Measurements from ENCODE around the gene FOXD3.
A peak's percentile ranks its signal among the peaks of the same experiment; 100 is the strongest.

Gene FOXD3

DNA sequence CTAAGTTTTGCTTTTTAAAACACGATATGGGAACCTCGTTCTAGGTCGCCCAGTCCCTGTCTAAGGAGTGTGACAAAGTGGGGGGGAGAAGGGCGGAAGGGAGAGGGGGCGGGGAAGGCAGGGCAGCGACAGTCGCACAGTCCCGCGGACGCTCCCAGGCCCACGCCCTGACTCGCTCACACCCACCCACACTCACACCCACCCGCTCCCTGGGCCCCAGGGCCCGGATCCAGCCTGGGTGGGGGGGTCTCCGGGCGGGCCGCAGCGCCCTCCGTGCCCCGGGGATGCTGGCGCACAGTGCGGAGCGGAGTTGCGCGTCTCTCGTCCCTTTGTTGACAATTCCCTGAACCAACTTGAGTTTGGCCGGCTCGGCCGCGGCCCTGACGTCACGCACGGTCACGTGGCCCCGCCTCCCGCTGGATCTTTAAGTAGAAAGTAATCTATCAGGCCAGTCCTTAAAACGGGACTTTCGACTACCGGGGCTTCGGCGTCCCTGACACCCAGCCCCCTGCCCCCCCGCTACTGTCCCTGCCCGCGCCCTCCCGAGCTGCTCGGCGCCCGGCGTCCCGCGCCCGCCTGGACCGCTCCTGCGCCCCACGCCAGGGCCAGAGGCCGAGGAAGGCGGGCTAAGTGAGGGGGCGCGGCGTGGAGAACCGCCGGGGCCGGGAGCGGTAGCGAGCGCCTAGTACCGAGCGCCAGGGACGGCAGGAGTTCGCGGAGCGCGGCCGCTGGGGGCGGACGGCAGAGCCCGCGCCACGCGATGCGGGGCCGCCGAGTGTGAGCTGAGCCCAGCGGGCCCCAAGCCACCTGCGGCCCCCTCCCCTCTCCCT is at the start of gene FOXD3:
Gene FOXD3 (plus strand): TSS at position 454 of the 830 bp plus-strand sequence. CDS start 492 bp downstream, outside the sequence.
- DNase-seq (ENCODE audit: low spot score in 2 of 2) (peak in 1 of 2 donors; percentile 63), ATAC-seq (peak; percentile 45)
- Mint-ChIP-seq H3K36me3 (peaks cover 27% of the 10 kb centered on the region), H3K4me1 (peaks cover 36% of the 10 kb centered on the region), H3K4me3 (peak within 1 kb of the TSS; percentile 65), H3K27ac (no peak within 1 kb of the TSS), H3K9me3 (peaks cover 6% of the 10 kb centered on the region)

DNA sequence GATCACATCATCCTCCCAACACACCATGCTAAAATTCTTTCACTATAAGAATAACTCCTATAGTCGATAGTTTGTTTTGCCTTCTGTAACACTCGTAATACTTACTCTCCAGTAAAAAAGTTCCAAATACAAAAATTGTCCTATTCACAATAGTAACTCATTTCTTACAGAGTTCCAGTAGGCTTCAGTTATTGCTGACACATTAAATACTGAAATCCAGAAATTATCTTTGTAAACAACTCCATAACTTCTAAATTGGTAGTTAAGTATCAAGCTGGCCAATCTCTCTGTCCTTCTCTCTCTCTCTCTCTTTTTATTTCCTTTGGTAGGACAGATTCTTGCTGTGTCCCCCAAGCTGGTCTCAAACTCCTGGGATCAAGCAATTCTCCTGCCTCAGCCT is 49.6 kb upstream of the FOXD3 start:
- Mint-ChIP-seq H3K36me3 (no peaks in the 10 kb centered on the region), H3K4me3 (no peak overlapping the region), H3K27ac (no peak overlapping the region), H3K4me1 (no peaks in the 10 kb centered on the region), H3K9me3 (no peaks in the 10 kb centered on the region)
- ATAC-seq, result no peak
- DNase-seq (ENCODE audit: low spot score in 2 of 2), result no peak

- ATAC-seq (no peak), DNase-seq (ENCODE audit: low spot score in 2 of 2) (no peak)
- Mint-ChIP-seq H3K4me3 (no peak overlapping the region), H3K36me3 (no peaks in the 10 kb centered on the region), H3K27ac (no peak overlapping the region), H3K9me3 (no peaks in the 10 kb centered on the region), H3K4me1 (no peaks in the 10 kb centered on the region)
Measured at GRCh38 chr1:63274371-63274770, 48.0 kb upstream of the FOXD3 start.

DNA sequence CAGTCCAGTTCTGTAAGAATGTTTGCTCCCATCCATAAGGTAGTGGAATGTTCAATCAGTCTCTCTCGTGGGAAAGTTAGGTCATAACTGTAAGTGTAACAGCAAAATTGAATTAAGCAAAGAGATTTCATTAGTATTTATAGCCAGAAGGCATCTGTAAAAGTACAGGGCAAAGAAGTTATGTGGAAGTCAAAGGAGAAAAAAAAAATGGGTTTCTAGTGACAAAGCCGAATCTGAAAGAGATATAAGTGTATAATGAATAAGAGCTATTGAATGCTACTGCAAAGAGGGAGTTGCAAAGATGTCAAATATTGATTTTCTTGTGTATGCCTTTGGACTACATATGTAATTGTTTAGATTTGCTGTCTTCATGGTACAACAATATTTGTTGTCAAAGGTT is 47.4 kb upstream of the FOXD3 start:
- ATAC-seq, result no peak
- Mint-ChIP-seq H3K27ac (no peak overlapping the region), H3K36me3 (no peaks in the 10 kb centered on the region), H3K9me3 (no peaks in the 10 kb centered on the region), H3K4me3 (no peak overlapping the region), H3K4me1 (no peaks in the 10 kb centered on the region)
- no peak for DNase-seq (ENCODE audit: low spot score in 2 of 2)

DNA sequence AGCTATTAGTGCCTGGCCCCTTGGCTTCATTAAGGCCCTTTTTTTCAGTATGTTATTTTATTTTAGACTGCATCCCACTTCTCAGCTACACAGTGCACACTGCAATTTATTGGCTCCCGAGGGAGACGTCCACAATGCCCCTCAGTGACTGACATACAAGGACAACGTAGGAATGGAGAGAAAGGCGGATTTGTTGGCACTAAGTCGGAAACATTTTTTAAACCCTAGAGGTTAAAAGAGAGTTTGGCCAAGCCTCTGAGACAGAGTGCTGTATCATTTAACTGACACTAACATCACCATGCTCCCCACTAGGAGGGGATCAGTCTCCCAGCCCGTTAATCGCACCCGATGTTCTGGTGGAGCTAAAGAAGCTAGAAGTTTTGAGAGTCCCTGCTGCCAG is 45.7 kb upstream of the FOXD3 start:
- no peak overlapping the region for H3K4me3 Mint-ChIP-seq
- DNase-seq (ENCODE audit: low spot score in 2 of 2) (no peak), ATAC-seq (no peak)
- H3K9me3 Mint-ChIP-seq, result no peaks in the 10 kb centered on the region
- no peaks in the 10 kb centered on the region for H3K4me1 Mint-ChIP-seq
- no peak overlapping the region for H3K27ac Mint-ChIP-seq
- H3K36me3 Mint-ChIP-seq, result no peaks in the 10 kb centered on the region

DNA sequence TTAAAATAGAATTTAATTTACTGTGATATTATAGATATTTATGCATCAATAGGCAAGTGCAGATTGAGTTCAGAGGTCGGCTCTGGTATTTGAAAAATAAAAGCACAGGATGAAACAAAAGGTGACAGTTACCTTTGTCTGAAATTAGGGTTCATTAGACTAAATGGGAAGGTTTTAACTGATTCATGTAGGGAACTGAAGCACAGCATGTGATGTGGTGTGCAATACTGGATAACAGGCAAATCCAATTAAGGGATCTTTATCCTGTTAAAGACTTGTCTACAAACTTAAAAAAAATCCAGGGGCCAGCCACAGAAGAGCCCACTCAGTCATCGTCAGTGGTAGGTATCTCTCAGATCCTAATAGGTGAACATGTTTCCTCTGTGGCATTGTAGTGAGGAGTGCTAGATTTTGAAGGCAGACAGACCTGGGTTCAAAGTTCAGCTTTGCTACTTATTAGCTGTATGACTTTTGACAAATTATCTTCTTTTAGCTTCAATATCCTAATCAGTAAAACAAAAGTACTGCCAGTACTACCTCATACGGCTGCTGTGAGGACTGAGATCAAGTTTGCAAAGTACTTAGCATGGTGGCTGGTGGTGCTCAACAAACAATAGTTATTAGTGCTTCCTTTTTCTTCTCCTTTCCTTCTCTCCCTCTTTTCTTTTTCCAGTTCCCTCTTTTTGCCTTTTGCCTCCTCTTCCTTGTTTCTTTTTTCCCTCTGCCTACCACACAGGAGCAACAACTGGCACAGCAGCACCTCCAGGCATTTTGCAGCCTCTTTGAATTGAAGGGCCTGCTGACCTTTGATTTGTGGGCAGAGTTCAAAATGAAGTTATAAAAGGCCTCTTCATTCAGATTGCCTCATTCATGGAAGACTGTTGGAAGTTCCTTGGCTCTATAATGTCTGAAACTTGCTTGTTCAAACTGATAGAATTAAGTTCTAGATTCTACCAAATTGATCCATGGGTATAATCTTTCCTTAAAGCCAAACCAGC is 44.9 kb upstream of the FOXD3 start:
- Mint-ChIP-seq H3K4me1 (no peaks in the 10 kb centered on the region), H3K4me3 (no peak overlapping the region), H3K36me3 (no peaks in the 10 kb centered on the region), H3K9me3 (no peaks in the 10 kb centered on the region), H3K27ac (no peak overlapping the region)
- ATAC-seq (no peak), DNase-seq (ENCODE audit: low spot score in 2 of 2) (no peak)

GRCh38 chr1:63281753-63282152 is 40.6 kb upstream of the FOXD3 start:
- no peaks in the 10 kb centered on the region for H3K36me3 Mint-ChIP-seq
- no peak for ATAC-seq
- DNase-seq (ENCODE audit: low spot score in 2 of 2), result no peak
- no peaks in the 10 kb centered on the region for H3K4me1 Mint-ChIP-seq
- H3K4me3 Mint-ChIP-seq, result no peak overlapping the region
- H3K27ac Mint-ChIP-seq, result no peak overlapping the region
- no peaks in the 10 kb centered on the region for H3K9me3 Mint-ChIP-seq

DNA sequence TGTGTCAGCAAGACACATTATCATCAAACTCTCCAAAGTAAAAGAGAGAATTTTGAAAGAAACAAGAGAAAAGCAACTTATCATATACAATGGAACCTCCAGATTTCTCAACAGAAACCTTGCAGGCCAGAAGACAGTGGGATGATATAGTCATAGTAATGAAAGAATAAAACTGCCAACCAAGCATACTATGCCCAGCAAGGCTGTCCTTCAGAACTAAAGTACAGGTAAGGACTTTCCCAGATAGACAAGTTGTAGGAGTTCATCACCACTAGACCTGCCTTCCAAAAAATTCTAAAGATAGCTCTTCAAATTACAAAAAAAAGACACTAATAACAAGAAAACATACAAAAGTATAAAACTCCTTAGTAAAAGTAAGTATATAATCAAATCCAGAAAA is 33.2 kb upstream of the FOXD3 start:
- peaks cover 14% of the 10 kb centered on the region for H3K9me3 Mint-ChIP-seq
- DNase-seq (ENCODE audit: low spot score in 2 of 2) (no peak), ATAC-seq (no peak)
- H3K4me3 Mint-ChIP-seq, result no peak overlapping the region
- H3K27ac Mint-ChIP-seq, result no peak overlapping the region
- no peaks in the 10 kb centered on the region for H3K4me1 Mint-ChIP-seq
- H3K36me3 Mint-ChIP-seq, result no peaks in the 10 kb centered on the region

DNA sequence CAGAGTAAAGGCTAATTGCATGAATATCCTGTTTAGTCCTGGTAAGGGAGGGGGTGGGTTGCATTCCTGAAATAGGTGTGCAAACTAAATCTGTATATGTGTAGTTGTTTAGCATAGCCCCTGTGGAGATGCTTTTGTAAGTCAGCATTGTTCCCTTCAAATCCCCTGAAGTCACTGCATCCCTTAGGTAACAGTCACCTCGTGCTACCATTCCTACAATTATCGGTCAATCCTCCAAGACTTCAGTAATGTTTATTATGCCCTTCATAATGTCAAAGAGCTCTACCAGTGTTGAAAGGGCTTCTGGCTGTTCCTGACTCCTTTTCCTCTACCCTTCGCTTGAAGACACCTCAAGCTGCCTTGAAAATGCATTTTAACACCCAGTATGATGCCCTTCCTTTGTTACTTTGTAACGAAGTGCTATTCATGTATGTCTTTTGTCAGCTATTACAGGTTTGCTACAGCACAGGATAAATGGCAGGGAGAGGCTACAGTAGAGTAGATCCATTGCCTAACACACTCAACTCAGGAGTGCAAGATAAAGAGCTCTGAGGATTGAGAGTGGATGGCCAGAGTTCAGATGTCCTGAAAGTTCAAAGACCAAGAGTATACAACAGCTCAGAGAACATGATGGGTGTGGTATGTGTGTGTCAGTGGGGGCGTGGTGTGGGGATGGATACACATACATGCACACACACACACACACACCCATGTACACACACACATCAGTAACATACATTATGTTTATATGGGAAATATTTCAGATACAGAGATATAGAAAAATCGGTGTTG is 27.4 kb upstream of the FOXD3 start:
- Mint-ChIP-seq H3K4me3 (no peak overlapping the region), H3K9me3 (no peaks in the 10 kb centered on the region), H3K4me1 (no peaks in the 10 kb centered on the region), H3K27ac (no peak overlapping the region), H3K36me3 (no peaks in the 10 kb centered on the region)
- no peak for ATAC-seq
- DNase-seq (ENCODE audit: low spot score in 2 of 2), result no peak

GRCh38 chr1:63304410-63304809 is 18.0 kb upstream of the FOXD3 start:
- DNase-seq (ENCODE audit: low spot score in 2 of 2), result no peak
- no peak overlapping the region for H3K4me3 Mint-ChIP-seq
- ATAC-seq, result no peak
- no peaks in the 10 kb centered on the region for H3K9me3 Mint-ChIP-seq
- H3K4me1 Mint-ChIP-seq, result no peaks in the 10 kb centered on the region
- no peak overlapping the region for H3K27ac Mint-ChIP-seq
- H3K36me3 Mint-ChIP-seq, result no peaks in the 10 kb centered on the region

GRCh38 chr1:63305043-63305442 is 17.3 kb upstream of the FOXD3 start:
- no peak overlapping the region for H3K27ac Mint-ChIP-seq
- H3K36me3 Mint-ChIP-seq, result no peaks in the 10 kb centered on the region

DNA sequence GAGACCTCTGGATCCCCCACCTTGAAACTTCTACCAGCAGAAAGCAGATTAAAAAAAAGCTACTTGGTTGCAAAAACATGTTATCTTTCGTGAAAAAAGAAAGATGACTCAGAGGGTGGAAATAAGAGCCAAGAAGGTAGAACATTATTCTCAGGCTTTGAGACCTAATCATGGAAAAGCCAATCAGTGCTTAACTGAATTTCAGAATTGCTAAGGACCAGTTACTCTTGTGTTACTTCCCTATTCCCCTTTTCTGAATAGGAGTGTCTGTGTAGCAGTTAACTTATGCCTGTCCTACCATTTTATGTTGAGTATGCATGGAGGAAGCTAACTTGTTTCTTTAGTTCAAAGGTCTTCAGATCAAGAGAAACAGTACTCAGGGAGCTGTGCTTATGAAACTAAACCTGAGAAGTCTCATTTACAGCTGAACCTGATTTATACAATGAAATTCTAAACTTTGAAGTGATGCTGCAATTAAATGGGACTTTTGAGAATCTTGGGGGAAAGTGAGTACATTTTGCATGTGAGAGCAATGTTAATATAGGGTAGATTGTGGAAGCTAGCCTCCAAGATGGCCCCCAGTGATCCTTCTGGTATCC is 15.1 kb upstream of the FOXD3 start:
- Mint-ChIP-seq H3K4me1 (no peaks in the 10 kb centered on the region), H3K36me3 (no peaks in the 10 kb centered on the region), H3K27ac (no peak overlapping the region), H3K4me3 (no peak overlapping the region), H3K9me3 (no peaks in the 10 kb centered on the region)
- DNase-seq (ENCODE audit: low spot score in 2 of 2) (no peak), ATAC-seq (no peak)

More at GRCh38 chr1:63305043-63305442, 17.3 kb upstream of the FOXD3 start:
- Mint-ChIP-seq H3K4me3 (no peak overlapping the region), H3K4me1 (no peaks in the 10 kb centered on the region), H3K9me3 (no peaks in the 10 kb centered on the region)
- ATAC-seq (no peak), DNase-seq (ENCODE audit: low spot score in 2 of 2) (no peak)

GRCh38 chr1:63316598-63316983 is 5.8 kb upstream of the FOXD3 start:
- peak overlapping the region; percentile 37 for H3K4me3 Mint-ChIP-seq
- ATAC-seq, result no peak
- DNase-seq (ENCODE audit: low spot score in 2 of 2), result no peak
- H3K4me1 Mint-ChIP-seq, result peaks cover 23% of the 10 kb centered on the region
- H3K27ac Mint-ChIP-seq, result no peak overlapping the region
- H3K9me3 Mint-ChIP-seq, result peaks cover 6% of the 10 kb centered on the region
- peaks cover 16% of the 10 kb centered on the region for H3K36me3 Mint-ChIP-seq

GRCh38 chr1:63316984-63317816 is 5.2 kb upstream of the FOXD3 start:
- Mint-ChIP-seq H3K9me3 (peaks cover 6% of the 10 kb centered on the region), H3K4me3 (peak overlapping the region; percentile 37), H3K4me1 (peaks cover 27% of the 10 kb centered on the region), H3K36me3 (peaks cover 20% of the 10 kb centered on the region), H3K27ac (no peak overlapping the region)
- peak in 1 of 2 donors; percentile 78 for DNase-seq (ENCODE audit: low spot score in 2 of 2)
- peak; percentile 83 for ATAC-seq
